Fibroblast of lung (primary cell): Measurements from ENCODE around the gene FUBP1. TPM values are rescaled to one million over a fixed set of nuclear protein-coding genes. Genes with fewer than 3 reads are reported as not detected.
A peak's percentile ranks its signal among the peaks of the same experiment; 100 is the strongest.

Experiments used
- DNase-seq, 2 donors: peaks; one replicate each; pipeline versions ENCODE4 v3.0.0 to v3.0.0-alpha.2; 2010; ENCODE audit warnings: low read depth in 2 of 2
- H2AFZ ChIP-seq: 2 replicates; pipeline ENCODE4 v1.5.1; 2012; ENCODE audit warnings: low read length, control low read depth, inconsistent platforms
- H3K27ac ChIP-seq: 2 replicates; pipeline ENCODE4 v1.5.1; 2011; ENCODE audit warnings: low read length, control low read depth; ENCODE audit not compliant: insufficient read depth
- H3K27me3 ChIP-seq: 2 replicates; pipeline ENCODE4 v1.5.1; 2011; ENCODE audit warnings: mild to moderate bottlenecking, low read length; ENCODE audit not compliant: control insufficient read depth, insufficient read depth
- H3K36me3 ChIP-seq: 2 replicates; pipeline ENCODE4 v1.5.1; 2011; ENCODE audit warnings: low read length; ENCODE audit not compliant: control insufficient read depth, insufficient read depth
- H3K4me1 ChIP-seq: 2 replicates; pipeline ENCODE4 v1.5.1; 2011; ENCODE audit warnings: low read length; ENCODE audit not compliant: control insufficient read depth, insufficient read depth; ENCODE audit errors: extremely low read depth
- H3K4me2 ChIP-seq: 2 replicates; pipeline ENCODE4 v1.5.1; 2011; ENCODE audit warnings: low read length, control low read depth; ENCODE audit not compliant: insufficient read depth; ENCODE audit errors: extremely low read depth
- H3K4me3 ChIP-seq, 4 experiments: fragments of 200-600 bp in 1 of 4; sonication (generic) in 1 of 4; replicated peaks in 1 of 4; 2 replicates each; pipeline ENCODE4 v1.5.1; 2011 to 2016; ENCODE audit warnings: low read length in 4 of 4, low read depth in 3 of 4, mild to moderate bottlenecking in 3 of 4, control low read depth in 2 of 4, inconsistent platforms in 1 of 4, mixed read lengths in 1 of 4; ENCODE audit not compliant: insufficient read depth in 1 of 4; ENCODE audit errors: control extremely low read depth in 1 of 4
- H3K79me2 ChIP-seq: 2 replicates; pipeline ENCODE4 v1.5.1; 2012; ENCODE audit warnings: mild to moderate bottlenecking, low read length, inconsistent platforms; ENCODE audit not compliant: control insufficient read depth, insufficient read depth
- H3K9ac ChIP-seq: 2 replicates; pipeline ENCODE4 v1.5.1; 2011; ENCODE audit warnings: mild to moderate bottlenecking, low read length, control low read depth; ENCODE audit not compliant: insufficient read depth
- H3K9me3 ChIP-seq: 2 replicates; pipeline ENCODE4 v1.5.1; 2012; ENCODE audit warnings: low read depth, low read length; ENCODE audit not compliant: control insufficient read depth, insufficient read depth
- H4K20me1 ChIP-seq: 2 replicates; pipeline ENCODE4 v1.5.1; 2011; ENCODE audit warnings: low read length; ENCODE audit not compliant: control insufficient read depth, insufficient read depth; ENCODE audit errors: extremely low read depth
- EZH2 ChIP-seq: IDR thresholded peaks from 2 replicates; pipeline ENCODE4 v1.5.1; 2012; ENCODE audit warnings: low read length, control low read depth, mild to moderate bottlenecking; ENCODE audit errors: missing control alignments
- polyA plus RNA-seq, 2 donors: library from polyadenylated mRNA; depleted of rRNA in 1 of 2; stranded (reverse) in 1 of 2; unstranded in 1 of 2; fragments of >200 nt; gene quantifications; 2 replicates each; pipeline ENCODE4 v1.2.1, GENCODE V29; 2011 to 2012; ENCODE audit warnings: missing spikeins in 1 of 2
- total RNA-seq: library from RNA; depleted of rRNA; stranded (reverse); fragments of >200 nt; gene quantifications from 2 replicates; pipeline ENCODE4 v1.2.1, GENCODE V29; 2014
- TF ChIP-seq, protein P1 (sequence below), 2 donors: IDR thresholded peaks in 1 of 2; conservative IDR thresholded peaks in 1 of 2; 1 replicate in 1 of 2; 2 replicates in 1 of 2; pipeline ENCODE4 v1.5.1; 2011 to 2012; ENCODE audit warnings: low read length in 2 of 2, control low read depth in 1 of 2, inconsistent platforms in 1 of 2, low read depth in 1 of 2, mild to moderate bottlenecking in 1 of 2

The FUBP1 gene
- total and polyA plus RNA-seq, 2 donors (not counting 1 experiment from before 2014, with no cell fraction given), result 99.4 to 102 TPM

DNA sequence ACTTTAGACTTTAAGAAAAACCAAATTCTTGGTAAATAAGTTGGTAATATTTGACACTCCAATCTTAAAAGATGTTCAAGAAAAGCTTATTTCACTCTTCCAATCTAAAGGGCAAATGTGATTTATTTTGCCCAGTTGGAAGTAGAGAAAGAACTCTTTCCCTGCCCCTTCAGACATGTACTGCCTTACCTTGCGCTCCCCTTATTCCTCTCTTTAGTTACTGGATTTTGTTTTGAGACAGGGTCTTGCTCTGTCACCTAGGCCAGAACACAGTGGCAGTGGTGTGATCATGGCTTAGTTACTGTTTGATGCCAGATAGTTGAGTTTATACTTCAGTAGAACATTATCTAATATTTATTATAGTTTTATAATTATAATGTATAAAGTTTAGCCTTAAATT is 27.5 kb downstream of the FUBP1 start:
- no peaks in the 10 kb centered on the region for H3K27me3 ChIP-seq
- H3K9me3 ChIP-seq, result no peaks in the 10 kb centered on the region
- H3K27ac ChIP-seq, result no peak overlapping the region
- H3K79me2 ChIP-seq, result peaks cover 23% of the 10 kb centered on the region
- H3K9ac ChIP-seq, result no peak overlapping the region
- TF ChIP-seq, protein P1, sequence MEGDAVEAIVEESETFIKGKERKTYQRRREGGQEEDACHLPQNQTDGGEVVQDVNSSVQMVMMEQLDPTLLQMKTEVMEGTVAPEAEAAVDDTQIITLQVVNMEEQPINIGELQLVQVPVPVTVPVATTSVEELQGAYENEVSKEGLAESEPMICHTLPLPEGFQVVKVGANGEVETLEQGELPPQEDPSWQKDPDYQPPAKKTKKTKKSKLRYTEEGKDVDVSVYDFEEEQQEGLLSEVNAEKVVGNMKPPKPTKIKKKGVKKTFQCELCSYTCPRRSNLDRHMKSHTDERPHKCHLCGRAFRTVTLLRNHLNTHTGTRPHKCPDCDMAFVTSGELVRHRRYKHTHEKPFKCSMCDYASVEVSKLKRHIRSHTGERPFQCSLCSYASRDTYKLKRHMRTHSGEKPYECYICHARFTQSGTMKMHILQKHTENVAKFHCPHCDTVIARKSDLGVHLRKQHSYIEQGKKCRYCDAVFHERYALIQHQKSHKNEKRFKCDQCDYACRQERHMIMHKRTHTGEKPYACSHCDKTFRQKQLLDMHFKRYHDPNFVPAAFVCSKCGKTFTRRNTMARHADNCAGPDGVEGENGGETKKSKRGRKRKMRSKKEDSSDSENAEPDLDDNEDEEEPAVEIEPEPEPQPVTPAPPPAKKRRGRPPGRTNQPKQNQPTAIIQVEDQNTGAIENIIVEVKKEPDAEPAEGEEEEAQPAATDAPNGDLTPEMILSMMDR (conservative IDR thresholded peaks at IDR 0.05 in 1 of 2, IDR thresholded peaks at IDR 0.05 in 1 of 2; ENCODE audit: low read depth in 1 of 2, low read length in 2 of 2), result no peak
- no peak for TF ChIP-seq EZH2
- H3K4me2 ChIP-seq, result no peak overlapping the region
- no peak for DNase-seq
- H2AFZ ChIP-seq, result no peak overlapping the region
- peaks cover 12% of the 10 kb centered on the region for H3K36me3 ChIP-seq
- no peaks in the 10 kb centered on the region for H3K4me1 ChIP-seq
- no peaks in the 10 kb centered on the region for H4K20me1 ChIP-seq
- no peak overlapping the region for H3K4me3 ChIP-seq

DNA sequence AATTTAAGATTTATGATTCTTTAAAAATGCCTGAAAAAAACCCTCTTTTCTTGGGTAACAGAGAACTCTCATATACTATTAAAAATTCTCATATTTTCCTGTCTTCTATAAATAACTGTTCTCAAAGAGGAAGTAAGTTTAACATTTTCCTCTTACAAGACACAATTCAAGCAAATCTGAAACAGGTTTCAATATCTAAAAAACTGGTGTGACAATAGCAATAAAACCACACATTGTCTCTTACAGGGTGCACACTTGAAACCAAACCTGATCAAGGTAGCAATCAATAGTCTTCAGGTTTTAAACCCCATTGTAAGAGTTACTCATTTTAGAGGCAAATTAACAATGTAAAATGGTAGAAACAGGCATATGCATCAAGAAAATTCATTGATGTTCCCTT is 28.0 kb downstream of the FUBP1 start:
- Histone ChIP-seq H3K79me2 (peaks cover 23% of the 10 kb centered on the region), H3K36me3 (peaks cover 12% of the 10 kb centered on the region)
- DNase-seq, result no peak

DNA sequence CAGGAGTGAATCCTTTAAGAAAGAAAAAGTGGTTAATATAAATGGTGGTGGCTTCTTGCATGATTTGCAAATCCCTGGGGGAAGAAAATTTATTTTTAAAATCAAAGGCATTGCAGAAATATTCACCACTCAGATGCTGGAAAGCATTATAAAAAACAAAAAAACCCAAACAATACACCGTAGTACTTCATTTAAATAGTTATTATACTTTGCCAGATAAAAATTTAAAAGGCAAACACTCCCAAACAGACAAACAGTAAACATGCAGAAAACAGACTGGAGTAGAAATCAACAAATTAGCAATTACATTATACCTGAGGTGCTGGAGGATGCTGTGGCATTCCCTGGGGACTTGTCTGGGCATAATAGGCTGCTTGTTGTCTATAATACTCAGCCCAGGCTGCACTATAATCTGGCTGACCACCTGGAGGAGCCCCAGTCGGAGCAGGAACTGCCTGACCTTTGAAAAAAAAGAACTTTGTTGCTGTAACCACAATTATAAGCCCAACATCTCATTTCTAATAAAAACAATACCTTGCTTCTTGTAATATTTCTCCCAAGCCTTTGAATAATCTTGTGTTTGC is 29.9 kb downstream of the FUBP1 start:
- Histone ChIP-seq H3K9ac (no peak overlapping the region), H4K20me1 (no peaks in the 10 kb centered on the region), H2AFZ (no peak overlapping the region), H3K79me2 (peaks cover 20% of the 10 kb centered on the region), H3K4me3 (peak overlapping the region in 1 of 4 experiments; percentile 21), H3K4me1 (no peaks in the 10 kb centered on the region), H3K27me3 (no peaks in the 10 kb centered on the region), H3K9me3 (no peaks in the 10 kb centered on the region), H3K27ac (no peak overlapping the region), H3K4me2 (no peak overlapping the region), H3K36me3 (peaks cover 15% of the 10 kb centered on the region)
- peak; percentile 49 to 57 for DNase-seq
- TF ChIP-seq, protein P1 (conservative IDR thresholded peaks at IDR 0.05 in 1 of 2, IDR thresholded peaks at IDR 0.05 in 1 of 2; ENCODE audit: low read depth in 1 of 2, low read length in 2 of 2), result peak; percentile 32 to 46
- no peak for TF ChIP-seq EZH2

More for the DNA sequence above, 28.0 kb downstream of the FUBP1 start:
- Histone ChIP-seq H3K9ac (no peak overlapping the region), H4K20me1 (no peaks in the 10 kb centered on the region), H3K27ac (no peak overlapping the region), H2AFZ (no peak overlapping the region), H3K4me2 (no peak overlapping the region), H3K4me1 (no peaks in the 10 kb centered on the region), H3K27me3 (no peaks in the 10 kb centered on the region), H3K4me3 (no peak overlapping the region), H3K9me3 (no peaks in the 10 kb centered on the region)
- TF ChIP-seq, protein P1 (conservative IDR thresholded peaks at IDR 0.05 in 1 of 2, IDR thresholded peaks at IDR 0.05 in 1 of 2; ENCODE audit: low read depth in 1 of 2, low read length in 2 of 2), result no peak
